CD4-positive, alpha-beta T cell treated with Interleukin-6 for 4 hours (primary cell): ENCODE results near the gene C19orf44.
"Not testable (repeated sequence)": the region's sequence is repeated elsewhere in the genome, so short reads cannot be mapped to it uniquely, and the experiment has no call there.

Experiments used
- DNase-seq: peaks from one replicate; pipeline ENCODE4 v3.0.0-alpha.2; 2020; ENCODE audit warnings: mixed read lengths

The C19orf44 gene

GRCh38 chr19:16541526-16542044, 45.4 kb downstream of the C19orf44 start:
- peak; percentile 19 for DNase-seq

GRCh38 chr19:16542045-16542909, 46.1 kb downstream of the C19orf44 start, which contains the start of gene CHERP:
Gene CHERP, minus strand, starts transcription at chr19:16542437. Its CDS starts 59 bp downstream, at chr19:16542378.
- peak; percentile 96 for DNase-seq

DNA sequence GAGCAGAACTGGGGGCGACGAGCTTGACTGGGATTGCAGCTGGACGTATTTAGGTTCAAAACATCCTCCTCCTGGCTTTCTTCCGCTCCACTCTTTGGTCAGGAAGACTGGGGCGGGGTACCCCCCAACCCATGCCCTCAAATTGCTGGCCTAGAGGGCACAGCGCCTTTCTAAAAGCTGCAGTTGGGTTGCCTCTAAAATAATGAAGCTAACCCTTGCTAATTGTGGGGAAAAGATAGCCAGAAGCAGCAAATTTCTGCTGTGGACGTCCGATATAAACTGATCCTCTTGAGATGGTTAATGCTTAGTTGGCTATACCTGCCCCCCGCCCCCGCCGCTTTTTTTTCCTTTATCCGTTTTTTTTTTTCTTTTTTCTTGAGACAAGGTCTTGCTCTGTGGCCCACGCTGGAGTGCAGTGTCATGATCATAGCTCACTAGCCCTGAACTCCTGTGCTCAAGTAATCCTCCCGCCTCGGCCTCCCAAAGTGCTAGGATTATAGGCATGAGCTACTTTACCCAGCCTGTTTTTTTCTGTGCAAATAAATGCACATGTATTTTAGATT, 46.8 kb downstream of the C19orf44 start:
- DNase-seq: no peak

- DNase-seq: not testable (repeated sequence)
Observed at GRCh38 chr19:16543734-16544133, 47.5 kb downstream of the C19orf44 start.

DNA sequence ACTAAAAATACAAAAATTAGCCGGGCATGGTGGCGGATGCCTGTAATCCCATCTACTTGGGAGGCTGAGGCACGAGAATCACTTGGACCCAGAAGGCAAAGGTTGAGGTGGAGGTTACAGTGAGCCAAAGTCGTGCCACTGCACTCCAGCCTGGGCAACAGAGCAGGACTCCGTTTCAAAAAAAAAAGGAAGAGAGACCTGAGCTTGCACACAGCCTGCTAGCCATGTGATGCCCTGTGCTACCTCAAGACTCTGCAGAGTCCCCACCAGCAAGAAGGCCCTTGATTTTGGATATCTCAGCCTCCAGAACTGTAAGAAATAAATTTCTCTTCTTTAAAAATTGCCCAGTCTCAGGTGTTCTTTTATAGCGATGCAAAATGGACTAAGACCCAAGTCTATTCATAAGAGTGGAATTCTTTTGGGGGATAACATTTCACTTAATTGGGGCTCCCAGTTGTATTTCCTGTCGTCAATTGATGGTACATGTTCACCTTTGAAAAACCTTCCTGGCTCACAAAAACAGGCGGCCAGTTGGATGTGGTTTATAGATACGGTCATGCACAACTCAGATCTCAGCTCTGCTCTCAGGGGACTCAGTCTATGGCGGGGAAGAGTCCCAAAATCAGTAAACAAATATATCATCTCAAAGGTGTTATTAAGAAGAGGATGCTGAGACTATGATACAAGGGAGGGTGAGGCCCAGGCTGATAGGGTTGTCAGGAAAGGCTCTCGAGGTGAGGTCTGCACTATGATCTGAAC, 48.5 kb downstream of the C19orf44 start:
- no peak for DNase-seq

DNA sequence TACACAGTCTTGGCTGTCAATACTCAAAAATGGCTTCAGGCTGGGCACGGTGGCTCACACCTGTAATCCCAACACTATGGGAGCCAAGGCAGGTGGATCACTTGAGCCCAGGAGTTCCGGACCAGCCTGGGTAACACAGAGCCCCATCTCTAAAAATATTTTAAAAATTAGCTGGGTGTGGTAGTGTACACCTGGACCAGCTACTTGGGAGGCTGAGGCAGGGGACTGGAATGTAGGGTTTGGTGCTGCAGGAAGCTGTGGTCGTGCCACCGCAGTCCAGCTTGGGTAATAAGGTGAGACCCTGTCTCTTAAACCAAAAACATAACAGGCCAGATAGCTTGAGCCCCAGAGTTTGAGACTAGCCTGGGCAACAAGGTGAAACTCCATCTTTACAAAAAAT, 52.8 kb downstream of the C19orf44 start:
- no peak for DNase-seq

DNA sequence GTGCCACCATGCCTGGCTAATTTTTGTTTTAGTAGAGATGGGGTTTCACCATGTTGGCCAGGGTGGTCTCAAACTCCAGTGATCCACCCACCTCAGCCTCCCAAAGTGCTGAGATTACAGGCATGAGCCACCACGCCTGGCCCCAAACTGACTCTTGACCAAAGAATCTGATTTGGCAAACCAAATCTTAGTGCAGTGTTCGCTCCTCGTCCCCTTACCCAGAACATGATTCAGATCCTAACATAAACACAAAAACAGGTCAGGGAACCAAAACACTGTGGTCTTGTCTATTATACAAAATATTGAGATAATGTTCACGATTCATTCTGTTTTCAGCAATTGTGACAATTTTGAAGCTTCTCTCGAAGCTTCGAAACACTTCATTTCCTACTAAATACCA, 55.7 kb downstream of the C19orf44 start:
- DNase-seq: not testable (repeated sequence)

GRCh38 chr19:16554776-16555175, 58.6 kb downstream of the C19orf44 start:
- DNase-seq: no peak

DNA sequence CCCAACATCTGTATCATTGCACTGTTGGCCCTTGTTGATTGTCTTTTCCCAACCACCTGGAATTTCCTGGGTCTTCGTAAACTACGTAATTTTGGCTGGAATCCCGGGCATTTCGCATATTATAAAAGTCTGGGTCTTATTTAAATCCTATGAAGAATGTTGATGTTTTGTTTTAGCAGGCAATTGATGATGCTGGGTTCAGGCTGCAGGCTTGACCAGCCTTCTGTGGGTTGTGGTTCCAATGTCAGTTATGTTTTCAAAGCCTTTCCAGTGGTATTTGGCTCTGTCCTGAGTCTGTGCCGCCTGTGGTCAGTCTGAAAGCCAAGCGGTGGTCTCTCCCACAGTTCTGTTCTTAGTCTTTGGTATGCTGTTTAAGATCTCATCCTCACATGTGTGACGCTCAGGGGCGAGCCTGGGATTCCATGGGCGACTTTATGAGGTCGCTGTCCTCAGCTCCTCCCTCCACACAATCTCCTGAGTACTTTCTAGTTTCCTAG, 63.6 kb downstream of the C19orf44 start:
- DNase-seq: no peak

- DNase-seq: no peak
Observed at GRCh38 chr19:16561382-16561781, 65.2 kb downstream of the C19orf44 start.

DNA sequence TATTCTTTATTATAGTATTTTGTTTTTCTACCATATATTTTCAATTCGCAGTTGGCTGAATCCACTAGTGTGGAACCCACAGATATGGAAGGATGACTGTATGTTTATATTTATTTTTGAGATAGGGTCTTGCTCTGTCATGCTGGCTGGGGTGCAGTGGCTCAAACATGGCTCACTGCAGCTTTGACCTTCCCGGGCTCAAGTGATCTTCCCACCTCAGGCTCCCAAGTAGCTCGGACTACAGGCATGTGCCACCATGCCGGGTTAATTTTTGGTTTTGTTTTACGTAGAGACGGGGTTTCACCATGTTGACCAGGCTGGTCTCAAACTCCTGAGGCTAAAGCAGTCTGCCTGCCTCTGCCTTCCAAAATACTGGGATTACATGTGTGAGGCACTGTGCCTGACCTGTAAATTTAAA, 66.4 kb downstream of the C19orf44 start:
- no peak for DNase-seq

- no peak for DNase-seq
Observed at GRCh38 chr19:16564842-16565241, 68.6 kb downstream of the C19orf44 start.

DNA sequence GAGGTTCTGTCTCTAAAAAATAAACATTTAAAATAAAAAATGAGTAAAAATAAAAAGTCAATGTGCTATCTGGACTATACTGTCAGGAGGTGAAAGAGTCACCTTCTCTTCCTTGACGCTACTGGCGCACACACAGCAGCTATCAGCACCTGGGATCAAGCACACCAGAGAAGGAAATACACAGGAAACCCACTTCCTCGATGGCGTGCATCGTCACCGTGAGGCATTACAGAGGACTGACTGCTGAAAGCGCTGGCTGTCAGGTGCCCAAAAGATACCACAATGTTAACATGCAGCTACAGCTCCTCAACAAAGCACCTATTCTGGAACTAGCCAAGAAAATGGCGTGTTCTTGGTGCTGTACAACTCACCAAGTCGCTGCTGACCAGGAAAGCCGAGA, 70.0 kb downstream of the C19orf44 start:
- peak; percentile 88 for DNase-seq

DNA sequence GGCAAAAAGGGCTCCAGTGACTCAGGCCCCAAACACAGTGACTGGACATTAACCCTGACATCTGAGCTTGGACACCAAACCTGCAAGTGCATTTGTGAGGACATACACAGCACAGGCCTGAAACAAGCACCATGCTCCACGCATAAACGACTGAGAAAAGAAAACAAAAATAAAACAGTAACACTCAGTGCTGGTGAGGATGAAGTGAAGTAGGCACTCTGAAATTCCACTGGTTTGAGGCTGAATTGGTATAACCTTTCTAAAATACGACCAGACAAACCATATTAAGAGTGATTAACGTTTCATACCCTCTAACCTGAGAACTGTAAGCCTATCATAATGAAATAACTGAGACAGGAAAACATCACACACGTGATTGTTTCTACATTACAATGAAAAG, 70.5 kb downstream of the C19orf44 start:
- DNase-seq: no peak

DNA sequence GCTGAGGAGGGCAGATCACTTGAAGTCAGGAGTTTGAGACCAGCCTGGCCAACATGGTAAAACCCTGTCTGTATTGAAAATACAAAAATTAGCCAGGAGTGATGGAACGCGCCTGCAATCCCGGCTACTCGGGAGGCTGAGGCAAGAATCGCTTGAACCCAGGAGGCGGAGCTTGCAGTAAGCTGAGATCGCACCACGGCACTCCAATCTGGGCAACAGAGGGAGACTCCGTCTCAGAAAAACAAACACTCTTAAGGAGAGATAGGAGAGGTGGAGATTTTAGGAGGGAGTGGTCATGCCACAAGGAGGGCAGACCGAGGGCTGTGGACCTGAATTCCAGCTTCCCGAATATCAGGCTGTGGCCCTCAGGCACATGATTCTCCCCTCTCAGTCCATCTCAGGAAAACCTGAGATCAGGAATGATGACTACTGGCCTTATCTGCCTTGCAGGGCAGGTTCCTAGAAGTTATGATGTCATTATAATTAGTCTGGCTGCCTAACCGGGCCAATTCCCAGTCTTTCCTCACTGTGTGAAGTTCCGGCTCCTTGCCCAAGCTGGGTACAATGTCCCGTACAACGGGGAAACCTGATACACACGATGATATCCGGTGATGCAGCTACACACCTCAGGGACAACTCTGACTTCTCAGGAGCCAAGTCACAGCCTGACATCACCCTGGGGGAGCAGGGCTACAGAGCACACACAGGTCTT, 73.6 kb downstream of the C19orf44 start:
- no peak for DNase-seq
